ENCODE results near the gene SNRNP48. TPM values are rescaled to one million over a fixed set of nuclear protein-coding genes. Genes with fewer than 3 reads are reported as not detected.

The SNRNP48 gene
- total and polyA plus RNA-seq, 2 donors (not counting 3 experiments of a cell fraction or from before 2014, with no cell fraction given) = 4.2 to 13.2 TPM

GRCh38 chr6:7639427-7639826, 49.4 kb downstream of the SNRNP48 start:
- POLR2A ChIA-PET = no interaction called here
- no peaks in the 10 kb centered on the region for H4K20me1 ChIP-seq (replicated peaks; ENCODE audit: control insufficient read depth, extremely low read depth, insufficient read depth, low read length)
- TF ChIP-seq FOS (IDR thresholded peaks at IDR 0.05; ENCODE audit: borderline replicate concordance, insufficient read depth, low read length) (no peak), MYC (IDR thresholded peaks at IDR 0.05; ENCODE audit: low read depth, low read length) (no peak), EZH2 (IDR thresholded peaks at IDR 0.05; ENCODE audit: borderline replicate concordance, low read depth, low read length, severe bottlenecking) (no peak), GATA2 (IDR thresholded peaks at IDR 0.05; ENCODE audit: insufficient read depth, insufficient read length, low read depth, low read length) (no peak), MAX (IDR thresholded peaks at IDR 0.05; ENCODE audit: insufficient read depth, insufficient read length) (no peak), JUN (IDR thresholded peaks at IDR 0.05; ENCODE audit: borderline replicate concordance, insufficient read depth, insufficient read length, low read depth) (no peak), POLR2AphosphoS5 (IDR thresholded peaks at IDR 0.05; ENCODE audit: insufficient read depth, low read depth, low read length) (no peak), CTCF (IDR thresholded peaks at IDR 0.05; ENCODE audit: extremely low read depth in 1 of 2, insufficient read depth in 1 of 2, low read depth in 1 of 2, low read length in 2 of 2) (no peak), POLR2A (IDR thresholded peaks at IDR 0.05; ENCODE audit: low read depth, low read length) (no peak)
- no peaks in the 10 kb centered on the region for H3K9me1 ChIP-seq (replicated peaks; ENCODE audit: control insufficient read depth, extremely low read depth, insufficient read depth, low read length)
- BruUV-seq (replicated peaks) = no TSS peak
- H3K4me2 ChIP-seq (ENCODE audit: insufficient read depth, low read length) = no peak overlapping the region
- no peak overlapping the region for H3K4me3 ChIP-seq (replicated peaks in 1 of 3; ENCODE audit: insufficient read depth in 1 of 3, low read depth in 1 of 3, low read length in 3 of 3)
- no peaks in the 10 kb centered on the region for H3K4me1 ChIP-seq (ENCODE audit: control insufficient read depth, extremely low read depth, insufficient read depth, low read length)
- intact Hi-C loops (cut with micrococcal nuclease) = no loop called here
- H2AFZ ChIP-seq (ENCODE audit: low read depth, low read length) = no peak overlapping the region
- no peaks in the 10 kb centered on the region for H3K36me3 ChIP-seq (ENCODE audit: control insufficient read depth in 2 of 2, extremely low read depth in 1 of 2, insufficient read depth in 2 of 2, low read length in 2 of 2)
- FAIRE-seq (no peak), DNase-seq (ENCODE audit: low read depth, low spot score) (no peak)
- H3K9me3 ChIP-seq (replicated peaks; ENCODE audit: control insufficient read depth, insufficient read depth, low read length) = no peaks in the 10 kb centered on the region
- dilution Hi-C loops (cut with MboI; ENCODE audit: extremely low pct_ligation_motif_present, low sequenced_read_pairs) = no loop called here
- H3K27me3 ChIP-seq (ENCODE audit: control insufficient read depth in 2 of 2, insufficient read depth in 2 of 2, low read length in 2 of 2) = peaks cover 0 to 3% of the 10 kb centered on the region in 2 experiments
- no peaks in the 10 kb centered on the region for H3K79me2 ChIP-seq (ENCODE audit: control insufficient read depth, insufficient read depth, low read length)
- H3K9ac ChIP-seq (replicated peaks; ENCODE audit: extremely low read depth, insufficient read depth, low read length) = no peak overlapping the region
- no peak overlapping the region for H3K27ac ChIP-seq (ENCODE audit: insufficient read depth, low read depth, low read length)
- CTCF ChIA-PET = no interaction called here

Measured in endothelial cell of umbilical vein (primary cell).